Activated T-cell treated with anti-CD3 and anti-CD28 coated beads for 48 hours (primary cell): ENCODE measurements around the gene STARD7.

ENCODE experiments used
- DNase-seq: peaks from one replicate; pipeline ENCODE4 v3.0.0-alpha.2; 2020; ENCODE audit warnings: low read depth

STARD7 gene

DNA sequence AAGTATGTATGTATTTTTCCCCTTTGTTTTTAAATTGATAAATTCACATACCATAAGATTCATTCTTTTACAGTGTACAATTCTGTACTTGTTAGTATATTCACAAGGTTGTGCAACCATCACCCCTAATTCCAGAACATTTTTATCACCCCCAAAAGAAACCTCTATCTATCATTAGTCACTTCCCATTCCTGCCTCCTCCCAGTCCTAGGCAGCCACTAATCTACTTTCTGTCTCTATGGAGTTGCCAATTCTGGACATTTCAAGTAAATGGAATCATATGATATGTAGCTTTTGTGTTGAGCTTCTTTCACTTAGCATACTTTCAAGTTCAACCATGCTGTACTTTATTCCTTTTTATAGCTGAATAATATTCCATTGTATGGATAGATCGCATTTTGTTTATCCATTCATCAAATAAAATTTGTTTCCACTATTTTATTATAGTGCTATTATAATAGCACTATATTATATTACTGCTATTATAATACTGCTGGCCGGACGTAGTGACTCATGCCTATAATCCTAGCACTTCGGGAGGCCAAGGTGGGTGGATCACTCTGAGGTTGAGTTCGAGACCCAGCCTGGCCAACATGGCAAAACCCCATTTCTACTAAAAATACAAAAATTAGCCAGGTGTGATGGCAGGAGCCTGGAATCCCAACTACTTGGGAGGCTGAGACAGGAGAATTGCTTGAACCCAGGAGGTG, 10.9 kb downstream of the STARD7 start:
- DNase-seq = no peak

GRCh38 chr2:96195410-96196066, 13.1 kb downstream of the STARD7 start:
- no peak for DNase-seq

DNA sequence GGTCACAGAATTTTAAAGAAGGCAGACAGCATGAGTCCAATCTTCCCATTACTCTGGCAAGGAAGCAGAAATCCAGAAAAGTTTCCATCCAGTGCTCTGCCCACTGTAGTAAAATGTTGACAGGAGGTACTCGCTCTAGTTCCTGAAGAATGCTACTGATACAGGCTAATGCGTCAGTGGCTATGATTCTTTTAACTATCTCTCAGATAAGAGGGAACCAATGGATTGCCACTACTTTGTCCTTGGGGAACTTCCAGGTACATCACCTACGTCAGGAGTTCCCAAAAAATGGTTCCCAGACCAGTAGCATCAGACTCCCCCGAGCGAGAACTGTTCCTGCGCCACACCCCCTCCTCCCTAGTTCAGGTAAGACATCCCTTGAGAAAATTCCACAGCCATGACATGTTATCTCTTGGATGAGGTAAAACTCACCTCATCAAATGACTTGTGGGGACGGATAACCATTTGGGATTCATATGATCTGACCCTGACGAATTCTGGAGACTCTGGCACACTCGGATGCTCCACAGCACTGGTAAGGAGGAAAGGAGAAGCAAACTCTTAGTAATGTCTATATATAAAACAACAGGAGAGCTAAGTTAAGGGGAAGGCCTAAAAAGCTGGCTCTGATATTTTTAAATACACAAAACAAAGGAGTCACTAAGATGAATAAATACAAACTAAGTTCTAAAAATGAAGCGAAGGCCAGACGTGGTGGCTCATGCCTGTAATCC, 16.5 kb downstream of the STARD7 start:
- DNase-seq = no peak

DNA sequence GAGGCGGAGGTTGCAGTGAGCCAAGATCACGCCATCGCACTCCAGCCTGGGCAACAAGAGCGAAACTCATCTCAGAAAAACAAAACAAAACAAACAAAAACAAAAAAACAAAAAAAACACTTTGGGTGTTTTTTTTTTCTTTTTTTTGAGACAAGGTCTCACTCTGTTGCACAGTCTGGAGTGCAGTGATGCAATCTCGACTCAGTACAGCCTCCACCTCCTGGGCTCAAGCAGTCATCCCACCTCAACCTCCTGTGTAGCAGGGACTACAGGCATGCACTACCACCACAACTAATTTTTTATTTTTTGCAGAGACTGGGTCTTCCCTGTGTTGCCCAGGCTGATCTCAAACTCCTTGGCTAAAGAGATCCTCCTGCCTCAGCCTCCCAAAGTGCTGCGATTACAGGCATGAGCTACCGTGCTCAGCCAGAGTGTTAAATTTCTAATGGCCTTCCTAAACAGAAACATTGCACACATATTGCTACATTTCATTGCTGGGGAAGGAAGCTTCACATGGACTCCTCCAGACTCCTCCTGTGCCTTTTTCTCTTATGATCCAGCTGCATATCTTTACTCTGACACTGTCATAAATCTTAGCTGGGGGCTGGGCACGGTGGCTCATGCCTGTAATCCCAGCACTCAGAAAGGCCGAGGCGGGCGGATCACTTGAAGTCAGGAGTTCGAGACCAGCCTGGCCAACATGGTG, 19.7 kb downstream of the STARD7 start:
- DNase-seq = no peak

DNA sequence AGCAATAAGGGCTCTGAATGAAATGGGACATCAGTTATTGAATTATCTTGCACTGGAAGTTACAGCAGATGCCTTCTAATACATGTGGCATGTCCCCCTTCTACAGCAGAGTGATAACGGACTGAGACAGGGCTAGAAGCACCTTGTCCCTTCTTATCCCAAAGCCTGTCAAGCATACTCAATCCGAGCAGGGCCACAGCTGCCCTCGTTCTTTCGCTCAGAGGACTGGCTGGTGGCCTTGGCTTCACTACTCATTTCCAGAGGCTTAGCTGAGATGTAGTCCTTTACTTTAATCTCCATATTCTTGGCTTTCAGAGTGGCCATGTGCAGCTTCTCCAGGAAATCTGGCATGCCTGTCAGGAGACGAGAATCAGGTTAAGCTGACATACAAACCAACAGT, 22.1 kb downstream of the STARD7 start:
- no peak for DNase-seq

DNA sequence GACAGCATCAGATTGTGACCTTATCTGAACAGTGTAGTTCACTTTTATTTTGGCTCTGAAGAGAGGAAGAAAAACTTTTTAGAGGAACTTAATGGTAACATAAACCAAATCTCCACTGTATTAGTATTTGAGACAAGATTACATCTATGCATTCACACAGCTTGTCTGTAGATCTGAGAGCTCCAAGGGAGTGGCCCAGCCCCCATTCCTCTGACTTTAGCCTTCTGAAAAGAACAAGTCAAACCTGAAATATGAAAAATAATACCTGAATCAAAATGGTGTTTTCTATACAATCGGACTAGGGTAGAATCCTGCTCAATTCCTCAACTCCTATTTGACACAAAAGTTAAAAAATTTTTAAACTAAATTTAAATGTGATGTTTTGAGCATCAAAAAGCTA, 23.1 kb downstream of the STARD7 start:
- no peak for DNase-seq

GRCh38 chr2:96184989-96185388, 23.6 kb downstream of the STARD7 start:
- DNase-seq = no peak

DNA sequence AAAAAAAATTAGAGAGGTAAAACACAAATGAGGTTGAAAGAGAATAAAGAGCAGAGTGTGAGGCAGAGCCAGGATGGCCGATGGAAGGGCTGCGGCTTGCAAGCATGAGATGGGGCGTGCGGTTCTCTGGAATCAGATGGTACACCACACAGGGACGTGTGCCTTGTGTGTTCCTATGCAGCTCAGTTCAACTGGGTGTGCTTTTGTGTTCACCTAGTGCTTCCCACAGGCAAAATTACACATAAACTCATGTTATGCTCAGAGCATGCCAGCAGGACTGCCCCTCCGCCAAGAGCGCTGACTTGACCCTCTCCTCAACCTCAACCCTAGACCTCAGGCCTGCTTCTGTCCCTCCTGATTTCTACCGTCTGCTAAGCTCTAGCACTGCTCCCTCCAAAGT, 24.4 kb downstream of the STARD7 start:
- DNase-seq = no peak

DNA sequence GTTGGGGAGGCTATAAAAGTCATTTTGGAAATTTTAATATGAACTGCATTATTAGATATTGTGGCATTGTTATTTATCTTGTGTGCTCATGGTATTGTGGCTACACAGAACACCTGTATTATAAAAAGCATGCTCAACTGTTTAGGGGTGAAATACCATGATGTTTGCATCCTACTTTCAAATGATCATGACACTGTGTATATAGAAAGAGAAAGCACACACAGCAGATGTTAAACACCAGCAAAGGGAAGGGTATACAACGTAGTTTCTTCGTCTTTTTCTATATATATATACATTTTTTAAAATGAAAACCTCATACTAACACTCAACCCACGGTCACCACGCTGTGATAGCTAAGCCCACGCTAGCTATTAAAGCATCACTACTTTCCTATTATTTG, 27.1 kb downstream of the STARD7 start:
- DNase-seq = no peak

- DNase-seq = no peak
These were observed 28.1 kb downstream of the STARD7 start for GRCh38 chr2:96180521-96180920.

GRCh38 chr2:96180002-96180401, 28.6 kb downstream of the STARD7 start:
- no peak for DNase-seq

DNA sequence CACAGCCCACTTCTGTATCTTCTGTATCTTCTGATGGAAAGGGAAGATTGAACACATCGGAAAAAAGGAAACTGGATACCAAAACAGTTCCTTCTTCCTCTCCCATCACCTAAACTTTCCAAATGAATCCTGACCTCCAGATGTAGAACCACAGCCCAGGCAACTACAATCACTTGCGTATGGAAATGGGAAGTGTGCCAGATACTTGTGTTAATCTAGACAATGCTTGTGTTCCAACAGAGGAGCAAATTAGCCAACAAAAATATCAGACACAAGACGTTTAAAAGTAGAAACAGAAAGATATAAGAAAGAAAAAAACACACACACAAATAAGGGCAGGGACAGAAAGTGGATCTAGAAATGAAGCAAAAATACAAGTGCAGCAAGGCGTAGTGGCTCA, 32.0 kb downstream of the STARD7 start:
- DNase-seq = no peak

DNA sequence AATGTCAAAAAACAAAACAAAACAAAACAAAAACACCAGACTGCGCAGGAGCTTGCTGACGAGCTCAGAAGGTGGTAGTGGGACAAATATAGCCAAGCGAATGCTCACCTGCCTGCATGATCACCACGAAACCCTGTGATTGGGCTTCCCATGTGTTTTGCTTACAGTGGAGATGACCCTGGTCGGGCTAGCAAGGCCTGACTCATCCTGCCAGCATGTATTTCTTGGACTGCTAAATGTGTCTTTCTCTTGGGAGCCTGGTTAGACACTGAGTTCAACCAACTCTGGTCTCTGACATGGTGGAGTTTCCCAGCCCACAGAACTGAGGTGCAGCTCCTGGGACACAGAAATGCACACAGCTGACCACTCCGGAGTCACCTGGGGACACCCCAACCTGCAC, 32.7 kb downstream of the STARD7 start:
- no peak for DNase-seq

- DNase-seq = peak; percentile 81
These were observed 34.1 kb downstream of the STARD7 start for GRCh38 chr2:96174251-96175144.

GRCh38 chr2:96171831-96172230, 36.8 kb downstream of the STARD7 start:
- DNase-seq = no peak

DNA sequence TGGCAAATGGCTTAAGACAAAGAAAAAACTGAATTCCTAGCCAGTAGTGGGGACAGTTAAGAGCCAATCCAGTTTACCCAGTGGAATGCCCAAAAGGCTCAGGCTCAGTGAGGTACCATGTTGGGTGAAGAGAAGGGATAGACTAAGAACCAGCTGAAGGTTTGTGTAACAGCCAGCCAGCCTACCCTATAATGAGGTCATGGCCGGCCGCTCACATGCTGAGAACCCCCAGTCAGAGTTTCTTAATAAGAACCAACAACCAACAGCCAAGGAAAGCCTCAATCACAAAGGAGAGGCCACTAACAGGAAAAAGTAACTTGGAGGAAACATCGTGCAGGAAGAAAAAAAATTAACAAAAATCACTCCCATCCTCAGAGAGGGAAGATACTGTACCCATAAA, 38.0 kb downstream of the STARD7 start:
- DNase-seq = no peak

DNA sequence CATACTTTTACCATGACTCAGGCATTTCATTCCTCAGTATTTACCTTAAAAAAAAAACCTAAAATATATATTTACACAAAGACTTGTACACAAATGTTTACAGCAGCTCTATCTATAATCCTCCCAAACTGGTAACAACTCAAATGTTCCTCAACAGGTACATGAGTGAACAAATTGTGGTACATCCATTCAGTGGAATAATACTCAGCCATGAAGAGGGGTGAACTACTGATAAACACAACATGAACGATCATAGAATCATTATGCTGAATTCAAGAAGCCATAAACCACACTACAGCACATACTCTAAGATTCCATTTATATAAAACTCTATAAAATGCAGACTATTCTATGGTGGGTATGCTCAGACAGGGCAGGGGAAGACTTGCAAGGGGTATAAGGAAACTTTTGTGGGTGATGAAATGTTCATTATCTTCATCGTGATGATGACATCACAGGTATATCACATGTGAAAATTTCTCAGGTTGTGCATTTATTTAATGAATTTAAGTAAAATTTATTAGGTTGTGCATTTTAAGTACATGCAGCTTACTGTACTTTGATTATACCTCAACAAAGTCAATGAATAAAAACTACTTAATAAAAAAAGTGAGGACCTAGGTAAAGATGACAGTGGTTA, 38.6 kb downstream of the STARD7 start:
- DNase-seq = no peak

GRCh38 chr2:96167407-96168013, 41.1 kb downstream of the STARD7 start:
- no peak for DNase-seq

DNA sequence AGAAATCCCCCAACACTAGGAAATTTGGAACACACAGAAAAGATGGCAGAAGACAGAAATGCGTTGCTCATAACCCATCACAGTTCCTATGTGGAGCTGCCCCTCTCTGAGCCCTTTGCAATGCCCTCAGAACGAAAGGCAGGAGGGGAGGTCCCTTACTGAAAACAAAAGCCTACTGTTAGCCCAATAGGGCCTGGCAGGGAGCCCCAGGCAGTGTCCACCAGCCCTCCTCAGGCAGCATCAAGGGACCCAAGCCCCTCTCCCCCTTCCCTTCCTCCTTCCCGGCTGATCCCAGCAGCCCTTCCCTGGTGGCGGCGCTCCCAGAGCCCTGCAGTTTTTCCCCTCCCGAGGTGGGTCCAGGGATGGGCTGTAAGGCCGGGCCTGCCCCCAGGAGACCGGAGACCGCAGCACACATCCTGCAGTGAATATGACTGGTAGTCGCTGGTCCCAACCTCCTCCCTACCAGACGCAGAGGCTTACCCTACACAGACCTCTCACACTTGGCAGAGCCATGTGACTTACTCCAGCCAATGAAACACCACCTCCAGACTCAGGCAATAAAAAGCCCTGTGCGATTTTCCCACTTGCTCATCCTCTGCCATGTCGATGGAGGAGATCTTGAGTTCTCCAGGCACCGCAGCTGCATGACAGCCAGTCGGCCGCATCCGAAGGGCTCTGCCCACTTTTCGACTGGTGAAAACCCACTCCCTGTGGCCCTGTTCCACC, 44.0 kb downstream of the STARD7 start:
- DNase-seq = peak; percentile 70
